ENCODE results near the gene ZPBP2. TPM values are rescaled to one million over a fixed set of nuclear protein-coding genes. Genes with fewer than 3 reads are reported as not detected.
A peak's percentile ranks its signal among the peaks of the same experiment; 100 is the strongest.
"Not testable (repeated sequence)": the region's sequence is repeated elsewhere in the genome, so short reads cannot be mapped to it uniquely, and the experiment has no call there.

ZPBP2 gene
- total RNA-seq, 4 donors from 2014 or later, result not detected

DNA sequence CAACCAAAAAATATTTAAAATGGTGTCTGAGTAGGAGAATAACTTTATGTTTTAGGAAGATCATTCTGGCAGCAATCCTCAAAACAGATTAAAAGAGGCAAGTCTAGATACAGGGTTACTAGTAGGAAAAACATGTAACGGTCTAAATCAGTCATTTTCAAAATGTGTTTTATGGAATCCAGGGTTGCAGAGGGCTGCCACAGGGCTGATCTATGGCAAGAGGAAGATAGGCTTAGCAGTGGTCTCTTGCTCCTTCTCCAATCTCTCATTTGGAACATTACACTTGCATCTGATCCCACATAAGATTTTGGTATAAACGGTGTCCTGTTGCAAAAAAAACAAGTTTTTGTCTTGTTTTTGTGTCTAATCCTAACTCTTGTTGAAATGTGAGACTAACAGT is 13.1 kb upstream of the ZPBP2 start:
- Histone ChIP-seq H3K4me1 (no peaks in the 10 kb centered on the region), H3K36me3 (no peaks in the 10 kb centered on the region), H3K27ac (no peak overlapping the region), H3K4me3 (no peak overlapping the region), H3K9me3 (no peaks in the 10 kb centered on the region), H3K27me3 (peaks cover 0 to 39% of the 10 kb centered on the region in 2 donors)
- TF ChIP-seq, protein P1, sequence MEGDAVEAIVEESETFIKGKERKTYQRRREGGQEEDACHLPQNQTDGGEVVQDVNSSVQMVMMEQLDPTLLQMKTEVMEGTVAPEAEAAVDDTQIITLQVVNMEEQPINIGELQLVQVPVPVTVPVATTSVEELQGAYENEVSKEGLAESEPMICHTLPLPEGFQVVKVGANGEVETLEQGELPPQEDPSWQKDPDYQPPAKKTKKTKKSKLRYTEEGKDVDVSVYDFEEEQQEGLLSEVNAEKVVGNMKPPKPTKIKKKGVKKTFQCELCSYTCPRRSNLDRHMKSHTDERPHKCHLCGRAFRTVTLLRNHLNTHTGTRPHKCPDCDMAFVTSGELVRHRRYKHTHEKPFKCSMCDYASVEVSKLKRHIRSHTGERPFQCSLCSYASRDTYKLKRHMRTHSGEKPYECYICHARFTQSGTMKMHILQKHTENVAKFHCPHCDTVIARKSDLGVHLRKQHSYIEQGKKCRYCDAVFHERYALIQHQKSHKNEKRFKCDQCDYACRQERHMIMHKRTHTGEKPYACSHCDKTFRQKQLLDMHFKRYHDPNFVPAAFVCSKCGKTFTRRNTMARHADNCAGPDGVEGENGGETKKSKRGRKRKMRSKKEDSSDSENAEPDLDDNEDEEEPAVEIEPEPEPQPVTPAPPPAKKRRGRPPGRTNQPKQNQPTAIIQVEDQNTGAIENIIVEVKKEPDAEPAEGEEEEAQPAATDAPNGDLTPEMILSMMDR (IDR thresholded peaks at IDR 0.05), result no peak
- no peak for TF ChIP-seq POLR2A (IDR thresholded peaks at IDR 0.05)
- no peak for TF ChIP-seq EP300 (IDR thresholded peaks at IDR 0.05)
- DNase-seq (ENCODE audit: low spot score in 2 of 2), result no peak
- 66 to 74% methylated on average over 2 of the region's 2 CpGs for WGBS, 2 donors

DNA sequence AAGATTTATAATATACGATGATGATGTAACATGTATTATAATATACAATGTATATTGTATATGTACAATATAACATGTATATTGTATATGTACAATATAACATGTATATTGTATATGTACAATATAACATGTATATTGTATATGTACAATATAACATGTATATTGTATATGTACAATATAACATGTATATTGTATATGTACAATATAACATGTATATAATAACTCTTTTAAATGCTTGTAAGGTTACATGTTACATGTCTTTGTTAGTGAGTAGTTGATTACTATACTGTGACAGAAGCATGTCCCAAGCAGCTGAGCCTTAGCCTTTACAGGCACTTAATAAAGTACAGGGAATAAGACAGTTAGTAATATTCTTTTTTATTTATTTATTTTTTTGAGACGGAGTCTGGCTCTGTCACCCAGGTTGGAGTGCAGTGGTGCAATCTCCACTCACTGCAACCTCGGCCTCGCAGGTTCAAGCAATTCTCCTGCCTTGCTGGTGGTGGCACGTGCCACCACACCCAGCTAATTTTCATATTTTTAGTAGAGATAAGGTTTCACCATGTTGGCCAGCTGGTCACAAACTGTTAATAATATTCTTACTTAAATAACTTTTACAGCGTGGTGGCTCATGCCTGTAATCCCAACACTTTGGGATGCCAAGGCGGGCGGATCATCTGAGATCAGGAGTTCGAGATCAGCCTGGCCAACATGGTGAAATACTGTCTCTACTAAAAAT is 11.9 kb upstream of the ZPBP2 start:
- H3K27me3 ChIP-seq, result peaks cover 0 to 49% of the 10 kb centered on the region in 2 donors
- not testable (repeated sequence) for H3K9me3 ChIP-seq; H3K4me3 ChIP-seq; H3K36me3 ChIP-seq; DNase-seq (ENCODE audit: low spot score in 2 of 2); H3K4me1 ChIP-seq; H3K27ac ChIP-seq
- 90% methylated on average over 9 of the region's 9 CpGs for WGBS, 2 donors

DNA sequence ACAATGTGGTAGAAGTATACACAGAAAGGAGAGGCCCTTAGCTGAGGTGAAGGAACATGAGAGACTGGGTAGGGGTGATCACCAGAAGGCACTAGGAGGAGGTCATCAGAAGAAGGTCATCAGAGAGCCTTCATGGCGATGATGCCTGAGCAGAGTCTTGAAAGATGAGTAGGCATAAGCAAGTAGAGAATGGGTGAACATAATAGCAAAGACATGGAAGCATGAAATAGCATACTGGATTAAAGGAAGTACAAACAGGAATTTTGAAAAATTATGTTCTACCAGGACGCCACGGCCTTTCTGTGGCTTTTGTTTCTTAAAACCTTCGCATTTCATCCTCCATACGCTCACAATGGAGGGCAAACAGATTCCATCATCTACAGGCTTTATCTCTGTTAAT is 6.8 kb upstream of the ZPBP2 start:
- DNase-seq (ENCODE audit: low spot score in 2 of 2), result no peak
- H3K4me1 ChIP-seq, result peaks cover 0 to 10% (median 6%) of the 10 kb centered on the region in 4 donors
- no peaks in the 10 kb centered on the region for H3K36me3 ChIP-seq
- peak overlapping the region in 1 of 4 donors; percentile 13 for H3K4me3 ChIP-seq
- no peak for TF ChIP-seq POLR2A (IDR thresholded peaks at IDR 0.05)
- no peak for TF ChIP-seq EP300 (IDR thresholded peaks at IDR 0.05)
- TF ChIP-seq, protein P1 (IDR thresholded peaks at IDR 0.05), result no peak
- 90 to 92% methylated on average over 5 of the region's 5 CpGs for WGBS, 2 donors
- peaks cover 0 to 3% (median 0%) of the 10 kb centered on the region in 4 donors for H3K9me3 ChIP-seq
- peaks cover 0 to 82% of the 10 kb centered on the region in 2 donors for H3K27me3 ChIP-seq
- peak overlapping the region in 1 of 4 donors; percentile 43 for H3K27ac ChIP-seq

DNA sequence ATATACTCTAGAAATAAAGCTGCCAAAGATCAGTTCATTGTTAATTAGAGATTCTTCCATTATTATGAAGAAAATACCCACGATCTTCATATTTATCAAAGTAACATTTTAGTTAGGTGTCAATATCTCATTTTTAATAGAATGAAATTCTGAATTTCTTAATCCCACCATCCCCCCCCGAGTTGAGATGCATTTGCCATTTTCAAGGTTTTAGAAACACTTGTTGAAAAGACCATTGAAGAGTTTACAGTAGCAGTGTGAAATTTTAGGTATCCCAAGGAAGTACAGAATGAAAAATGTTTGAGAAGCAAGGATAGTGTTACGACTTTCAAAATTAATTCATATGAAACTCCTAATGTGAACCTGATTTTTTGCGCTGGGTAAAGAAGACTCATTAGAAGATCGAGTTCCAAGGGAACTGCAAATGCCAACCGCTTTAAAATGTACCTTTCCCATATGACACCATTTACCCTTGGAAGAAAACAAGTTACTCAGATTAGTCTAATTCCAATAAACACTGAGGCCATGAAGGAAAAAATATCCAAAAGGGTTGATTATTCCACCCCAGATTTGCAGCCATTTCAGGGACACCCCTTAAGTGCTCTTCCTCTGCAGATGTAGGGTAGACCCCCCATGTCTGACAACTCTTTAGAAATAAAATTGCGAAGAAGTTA is 4.6 kb upstream of the ZPBP2 start:
- Histone ChIP-seq H3K4me3 (peak overlapping the region in 2 of 4 donors; percentile 23 to 35), H3K4me1 (peaks cover 0 to 14% (median 6%) of the 10 kb centered on the region in 4 donors), H3K27ac (peak overlapping the region in 1 of 4 donors; percentile 58), H3K36me3 (no peaks in the 10 kb centered on the region), H3K9me3 (peaks cover 0 to 17% (median 0%) of the 10 kb centered on the region in 4 donors), H3K27me3 (peaks cover 0 to 98% of the 10 kb centered on the region in 2 donors)
- no peak for DNase-seq (ENCODE audit: low spot score in 2 of 2)
- TF ChIP-seq EP300 (IDR thresholded peaks at IDR 0.05), result no peak
- TF ChIP-seq, protein P1 (IDR thresholded peaks at IDR 0.05), result no peak
- no peak for TF ChIP-seq POLR2A (IDR thresholded peaks at IDR 0.05)
- WGBS, 2 donors, result 61 to 70% methylated on average over 7 of the region's 7 CpGs

DNA sequence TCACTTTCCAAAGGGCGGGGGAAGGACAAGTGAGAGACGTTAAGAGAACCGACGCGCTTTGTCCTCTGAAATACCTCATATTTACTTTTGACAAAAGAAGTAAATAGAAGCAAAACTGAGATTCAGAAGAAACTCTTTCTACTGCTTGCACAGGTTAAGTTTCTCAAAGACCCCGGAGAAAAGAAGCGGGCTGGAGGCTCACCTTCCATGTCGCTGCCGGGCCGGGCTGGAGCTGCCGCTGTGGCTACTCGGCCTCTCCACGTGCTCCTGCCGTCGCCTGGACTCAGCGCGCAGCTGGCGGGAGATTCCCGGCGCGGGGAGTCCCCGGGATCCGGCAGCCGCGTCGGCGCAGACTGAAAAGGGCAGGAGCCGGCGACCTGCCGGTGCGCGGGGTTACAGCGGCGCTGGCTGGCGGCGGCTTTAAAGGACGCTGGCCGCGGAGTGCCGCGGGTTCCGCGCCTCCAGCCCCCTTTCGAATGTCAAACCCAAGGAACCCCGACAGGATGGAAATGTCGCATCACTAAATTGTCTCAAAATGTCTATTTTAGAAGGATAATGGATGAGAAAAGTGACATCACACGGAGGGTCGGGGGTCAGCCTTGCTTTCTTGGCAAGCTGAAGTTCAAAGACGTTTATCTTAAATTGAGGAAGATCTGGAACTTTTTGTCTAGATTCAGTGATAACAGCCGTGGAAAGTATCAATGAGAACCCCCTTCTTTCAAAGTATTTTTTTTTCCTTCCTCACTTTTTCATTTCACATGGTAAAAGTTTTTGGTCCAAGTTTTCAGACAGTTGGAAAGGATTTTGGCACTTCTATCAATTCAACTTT is 3.9 kb upstream of the ZPBP2 start, which contains the start of gene IKZF3:
TSS of gene IKZF3 (minus strand) at position 395 of the 829 bp plus-strand sequence. CDS start at position 209, 186 bp downstream.
- DNase-seq (ENCODE audit: low spot score in 2 of 2), result no peak
- Histone ChIP-seq H3K27me3 (peaks cover 0 to 98% of the 10 kb centered on the region in 2 donors), H3K4me3 (peak within 1 kb of the TSS in 2 of 4 donors; percentile 23 to 35), H3K27ac (peak within 1 kb of the TSS in 1 of 4 donors; percentile 58), H3K9me3 (peaks cover 0 to 21% (median 0%) of the 10 kb centered on the region in 4 donors), H3K36me3 (no peaks in the 10 kb centered on the region), H3K4me1 (peaks cover 0 to 14% (median 6%) of the 10 kb centered on the region in 4 donors)
- TF ChIP-seq, protein P1 (IDR thresholded peaks at IDR 0.05), result peak in 1 of 5 experiments; percentile 4
- no peak for TF ChIP-seq POLR2A (IDR thresholded peaks at IDR 0.05)
- TF ChIP-seq EP300 (IDR thresholded peaks at IDR 0.05), result no peak
- 5% methylated on average over 50 of the region's 50 CpGs for WGBS, 2 donors
